GM18870 (cell line): Measurements from ENCODE around the gene CEACAM3.
A peak's percentile ranks its signal among the peaks of the same experiment; 100 is the strongest.

Experiments used
- ATAC-seq: cut with Tn5 transposase; IDR thresholded peaks from one replicate; pipeline ENCODE4 v1.9.1; 2021; ENCODE audit warnings: moderate library complexity; ENCODE audit not compliant: unreplicated experiment

Gene CEACAM3

DNA sequence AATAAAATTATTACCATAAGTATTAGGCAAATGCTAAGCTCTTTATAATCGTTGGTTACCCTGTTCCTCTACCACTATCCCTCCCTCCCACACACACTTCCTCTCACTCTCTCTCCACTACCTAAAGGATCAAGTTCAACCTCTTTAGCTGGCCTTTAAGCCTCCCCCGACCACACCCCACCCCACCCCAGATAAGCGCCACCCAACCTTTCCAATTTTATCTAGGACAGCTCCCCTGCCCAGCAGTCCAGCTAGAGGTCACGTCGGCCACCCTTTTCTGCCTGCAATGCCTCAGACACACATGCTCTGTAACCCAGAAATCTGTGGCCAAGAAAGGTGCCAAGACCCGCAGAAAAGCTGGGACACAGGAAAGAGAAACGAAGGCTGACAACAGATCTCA is 47.0 kb downstream of the CEACAM3 start:
- no peak for ATAC-seq

DNA sequence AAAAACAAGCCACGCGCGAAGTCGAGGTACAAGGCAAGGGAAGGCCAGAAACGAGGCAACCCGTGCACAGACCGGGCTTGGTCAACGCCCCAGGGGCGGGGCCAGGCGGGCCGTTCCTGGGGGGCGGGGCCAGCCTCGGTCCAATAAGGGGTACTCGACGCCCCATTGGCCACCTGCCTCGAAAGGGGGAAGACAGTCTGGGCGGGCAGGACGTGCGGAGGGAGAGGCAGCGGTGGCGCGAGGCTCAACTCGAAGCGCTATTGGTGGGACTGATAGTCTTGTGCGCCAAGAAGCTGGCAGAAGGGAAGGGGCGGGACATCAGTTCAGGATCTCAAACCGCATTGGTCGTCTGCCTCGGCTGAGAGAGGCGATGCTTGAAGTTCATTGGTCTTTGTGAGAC is 48.2 kb downstream of the CEACAM3 start, which contains the start of gene LYPD4:
Gene LYPD4 (minus strand): TSS at position 83 of the 400 bp plus-strand sequence. CDS start 5,398 bp downstream, outside the sequence.
- ATAC-seq, result no peak

GRCh38 chr19:41845001-41845050 is 48.4 kb downstream of the CEACAM3 start, which contains the start of gene DMRTC2:
DMRTC2 (plus strand) TSS chr19:41845042; CDS start chr19:41847429, 2,387 bp downstream.
- ATAC-seq, result no peak

DNA sequence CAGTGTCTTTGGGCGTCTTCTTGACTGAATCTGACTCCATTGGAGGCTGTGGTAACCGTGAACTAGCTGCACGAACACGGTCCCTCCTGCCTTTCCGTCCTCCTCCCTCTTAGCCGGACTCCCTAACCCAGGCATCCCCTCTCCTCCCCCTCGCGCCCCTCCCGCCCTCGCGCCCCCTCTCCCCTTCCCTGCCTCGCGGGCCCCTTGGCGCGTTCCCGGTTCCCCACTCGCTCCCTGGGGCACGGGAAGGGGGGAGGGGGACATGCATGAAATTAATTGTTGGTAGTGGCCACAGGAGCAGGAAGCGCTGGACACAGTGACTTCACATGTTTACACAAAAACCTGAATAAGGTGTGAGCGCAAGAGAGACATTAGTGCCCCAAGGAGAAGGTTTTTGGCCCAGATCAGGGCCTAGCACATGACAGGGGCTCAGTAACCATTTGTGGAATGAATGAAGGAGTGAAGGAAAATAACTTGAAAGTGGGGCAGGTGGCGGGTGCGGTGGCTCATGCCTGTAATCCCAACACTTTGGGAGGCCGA is 48.7 kb downstream of the CEACAM3 start:
- no peak for ATAC-seq

- ATAC-seq, result no peak
Measured at GRCh38 chr19:41847351-41848105, 51.1 kb downstream of the CEACAM3 start.

DNA sequence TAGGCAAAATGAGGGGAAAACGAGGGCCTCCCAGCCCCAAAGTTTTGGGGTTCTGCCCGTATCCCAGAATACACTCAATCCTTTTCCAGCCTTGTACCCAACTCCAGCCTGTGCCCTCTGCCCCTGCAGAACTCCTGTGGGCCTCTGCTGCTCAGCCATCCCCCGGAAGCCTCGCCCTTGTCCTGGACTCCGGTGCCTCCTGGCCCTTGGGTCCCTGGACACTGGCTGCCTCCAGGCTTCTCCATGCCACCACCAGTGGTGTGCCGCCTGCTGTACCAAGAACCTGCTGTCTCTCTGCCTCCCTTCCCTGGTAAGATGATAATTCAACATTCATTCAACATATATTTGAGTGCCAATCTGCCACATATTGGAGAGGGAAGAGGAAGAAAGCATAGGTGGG is 52.3 kb downstream of the CEACAM3 start:
- ATAC-seq, result no peak

GRCh38 chr19:41849067-41849466 is 52.7 kb downstream of the CEACAM3 start:
- no peak for ATAC-seq

DNA sequence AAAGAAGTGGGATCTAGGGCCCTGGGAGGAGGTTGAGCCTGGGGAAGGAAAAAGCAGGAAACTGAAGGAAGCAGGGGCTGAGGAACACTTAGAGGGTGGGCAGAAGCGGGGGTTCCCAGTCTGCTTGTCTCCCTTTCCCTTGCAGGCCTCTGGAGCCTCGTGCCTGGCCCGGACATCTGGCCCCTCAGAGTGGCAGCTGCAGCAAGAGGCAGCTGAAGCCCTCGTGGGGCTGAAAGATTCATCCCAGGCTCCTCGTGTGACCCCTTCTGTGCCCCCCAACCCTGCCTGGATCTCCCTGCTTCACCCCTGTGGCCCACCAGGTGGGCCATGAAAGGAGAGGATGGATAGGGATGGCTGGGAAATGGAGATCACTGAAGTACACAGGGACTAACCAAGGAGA is 54.0 kb downstream of the CEACAM3 start:
- no peak for ATAC-seq

GRCh38 chr19:41851456-41851855 is 55.1 kb downstream of the CEACAM3 start:
- ATAC-seq, result no peak

GRCh38 chr19:41853344-41853743 is 57.0 kb downstream of the CEACAM3 start:
- no peak for ATAC-seq

- ATAC-seq, result no peak
Measured at GRCh38 chr19:41853768-41854167, 57.4 kb downstream of the CEACAM3 start.

GRCh38 chr19:41859213-41859617 is 62.8 kb downstream of the CEACAM3 start:
- ATAC-seq, result no peak

- ATAC-seq, result peak; percentile 73
Measured at GRCh38 chr19:41859618-41860418, 63.4 kb downstream of the CEACAM3 start, which contains the start of gene RPS19. RPS19 (plus strand) TSS chr19:41860255; CDS start chr19:41860775, 520 bp downstream.

DNA sequence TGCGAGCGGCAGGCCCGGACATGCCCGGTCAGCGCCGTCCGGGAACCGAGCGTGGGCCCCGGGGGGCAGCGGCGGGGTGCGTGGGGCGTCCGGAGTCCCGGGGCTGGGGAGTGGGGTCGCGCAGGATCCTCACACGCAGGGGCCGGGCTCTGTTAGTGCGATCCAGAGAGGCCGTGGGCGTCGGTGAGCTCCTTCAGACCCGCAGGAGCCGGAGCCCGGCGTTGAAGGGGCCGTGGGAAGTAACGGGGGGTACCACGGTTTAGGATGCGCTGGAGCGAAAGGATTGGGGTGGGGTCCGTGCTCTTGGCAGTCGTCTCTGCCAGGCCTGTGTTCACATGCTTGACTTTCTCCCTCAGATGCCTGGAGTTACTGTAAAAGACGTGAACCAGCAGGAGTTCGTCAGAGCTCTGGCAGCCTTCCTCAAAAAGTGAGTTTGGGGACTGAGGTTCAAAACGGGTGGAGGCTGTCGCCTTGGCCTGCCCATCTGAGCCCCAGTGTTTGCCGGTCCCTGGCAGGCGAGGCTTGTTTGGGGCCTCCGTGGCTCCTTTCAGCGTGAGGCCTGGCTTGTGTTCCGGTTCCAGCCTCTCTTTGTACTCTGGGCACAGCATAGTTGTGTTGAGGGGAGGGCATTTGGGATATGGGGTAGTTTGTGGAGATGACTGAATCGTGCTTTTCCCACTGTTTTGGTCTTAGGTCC is 64.2 kb downstream of the CEACAM3 start:
- no peak for ATAC-seq
